T-helper 2 cell treated with Interferon-gamma antibody and Interleukin-4, amounts not matched to agents 5 μg/mL and 100 μg/mL, for 36 hours (primary cell): ENCODE measurements around the gene SPACA4.
"Not testable (repeated sequence)": the region's sequence is repeated elsewhere in the genome, so short reads cannot be mapped to it uniquely, and the experiment has no call there.

ENCODE experiments used
- DNase-seq: peaks from one replicate; pipeline ENCODE4 v3.0.0; 2021; ENCODE audit warnings: low spot score
- H3K27ac Mint-ChIP-seq: one replicate; pipeline ENCODE4 v1.8.0; 2021; ENCODE audit warnings: mild to moderate bottlenecking, mixed read lengths
- H3K27me3 Mint-ChIP-seq: one replicate; pipeline ENCODE4 v1.8.0; 2021; ENCODE audit warnings: low read depth, mixed read lengths
- H3K36me3 Mint-ChIP-seq: one replicate; pipeline ENCODE4 v1.8.0; 2021; ENCODE audit warnings: low read depth, mixed read lengths
- H3K4me1 Mint-ChIP-seq: one replicate; pipeline ENCODE4 v1.8.0; 2021; ENCODE audit warnings: low read depth, mixed read lengths
- H3K4me3 Mint-ChIP-seq: one replicate; pipeline ENCODE4 v1.8.0; 2022; ENCODE audit warnings: mild to moderate bottlenecking, moderate library complexity, mixed read lengths
- H3K9me3 Mint-ChIP-seq: one replicate; pipeline ENCODE4 v1.8.0; 2021; ENCODE audit warnings: mixed read lengths

The SPACA4 gene

GRCh38 chr19:48606463-48607358 is at the start of gene SPACA4:
SPACA4 (plus strand) TSS chr19:48606742; CDS start chr19:48606979, 237 bp downstream.
- Mint-ChIP-seq H3K9me3 (no peaks in the 10 kb centered on the region), H3K27ac (no peak within 1 kb of the TSS), H3K4me1 (peaks cover 4% of the 10 kb centered on the region), H3K36me3 (no peaks in the 10 kb centered on the region), H3K27me3 (no peaks in the 10 kb centered on the region), H3K4me3 (no peak within 1 kb of the TSS)
- no peak for DNase-seq

GRCh38 chr19:48556825-48557224 is 49.7 kb upstream of the SPACA4 start:
- H3K27ac Mint-ChIP-seq: no peak overlapping the region
- no peak overlapping the region for H3K4me3 Mint-ChIP-seq
- no peak for DNase-seq
- H3K36me3 Mint-ChIP-seq: no peaks in the 10 kb centered on the region
- H3K9me3 Mint-ChIP-seq: no peaks in the 10 kb centered on the region
- no peaks in the 10 kb centered on the region for H3K4me1 Mint-ChIP-seq
- H3K27me3 Mint-ChIP-seq: peaks cover 5% of the 10 kb centered on the region

GRCh38 chr19:48558018-48558684 is 48.4 kb upstream of the SPACA4 start:
- no peak for DNase-seq
- Mint-ChIP-seq H3K27ac (no peak overlapping the region), H3K9me3 (no peaks in the 10 kb centered on the region), H3K4me1 (no peaks in the 10 kb centered on the region), H3K27me3 (peaks cover 5% of the 10 kb centered on the region), H3K4me3 (no peak overlapping the region), H3K36me3 (no peaks in the 10 kb centered on the region)

- H3K4me1 Mint-ChIP-seq: no peaks in the 10 kb centered on the region
These were observed 46.4 kb upstream of the SPACA4 start for GRCh38 chr19:48560095-48560530.

GRCh38 chr19:48561412-48561811 is 45.1 kb upstream of the SPACA4 start:
- no peak overlapping the region for H3K27ac Mint-ChIP-seq
- no peaks in the 10 kb centered on the region for H3K4me1 Mint-ChIP-seq
- DNase-seq: no peak
- H3K4me3 Mint-ChIP-seq: no peak overlapping the region
- H3K36me3 Mint-ChIP-seq: no peaks in the 10 kb centered on the region
- H3K9me3 Mint-ChIP-seq: no peaks in the 10 kb centered on the region
- H3K27me3 Mint-ChIP-seq: peaks cover 5% of the 10 kb centered on the region

More at GRCh38 chr19:48560095-48560530, 46.4 kb upstream of the SPACA4 start:
- H3K36me3 Mint-ChIP-seq: no peaks in the 10 kb centered on the region
- peaks cover 5% of the 10 kb centered on the region for H3K27me3 Mint-ChIP-seq
- no peak overlapping the region for H3K27ac Mint-ChIP-seq
- no peak for DNase-seq
- H3K9me3 Mint-ChIP-seq: no peaks in the 10 kb centered on the region
- H3K4me3 Mint-ChIP-seq: no peak overlapping the region

GRCh38 chr19:48565090-48565489 is 41.5 kb upstream of the SPACA4 start:
- H3K36me3 Mint-ChIP-seq: no peaks in the 10 kb centered on the region
- no peaks in the 10 kb centered on the region for H3K4me1 Mint-ChIP-seq
- no peak overlapping the region for H3K27ac Mint-ChIP-seq
- no peak for DNase-seq
- no peaks in the 10 kb centered on the region for H3K9me3 Mint-ChIP-seq
- no peaks in the 10 kb centered on the region for H3K27me3 Mint-ChIP-seq
- H3K4me3 Mint-ChIP-seq: no peak overlapping the region

- Mint-ChIP-seq H3K27me3 (peaks cover 3% of the 10 kb centered on the region), H3K4me3 (no peak overlapping the region), H3K9me3 (no peaks in the 10 kb centered on the region), H3K4me1 (no peaks in the 10 kb centered on the region), H3K27ac (no peak overlapping the region), H3K36me3 (no peaks in the 10 kb centered on the region)
- no peak for DNase-seq
These were observed 38.1 kb upstream of the SPACA4 start for GRCh38 chr19:48568345-48568886.

- H3K4me1 Mint-ChIP-seq: no peaks in the 10 kb centered on the region
- H3K9me3 Mint-ChIP-seq: no peaks in the 10 kb centered on the region
- H3K36me3 Mint-ChIP-seq: no peaks in the 10 kb centered on the region
- H3K27me3 Mint-ChIP-seq: peaks cover 3% of the 10 kb centered on the region
- H3K4me3 Mint-ChIP-seq: no peak overlapping the region
- DNase-seq: no peak
- H3K27ac Mint-ChIP-seq: no peak overlapping the region
These were observed 36.7 kb upstream of the SPACA4 start for GRCh38 chr19:48569814-48570213.

- DNase-seq: no peak
- Mint-ChIP-seq H3K4me3 (no peak overlapping the region), H3K9me3 (no peaks in the 10 kb centered on the region), H3K4me1 (no peaks in the 10 kb centered on the region), H3K27me3 (peaks cover 3% of the 10 kb centered on the region), H3K27ac (no peak overlapping the region), H3K36me3 (no peaks in the 10 kb centered on the region)
These were observed 35.0 kb upstream of the SPACA4 start for GRCh38 chr19:48571378-48572162.

GRCh38 chr19:48573163-48573505 is 33.4 kb upstream of the SPACA4 start:
- Mint-ChIP-seq H3K4me3 (no peak overlapping the region), H3K4me1 (no peaks in the 10 kb centered on the region), H3K36me3 (no peaks in the 10 kb centered on the region), H3K27ac (no peak overlapping the region), H3K27me3 (peaks cover 3% of the 10 kb centered on the region), H3K9me3 (no peaks in the 10 kb centered on the region)
- DNase-seq: no peak

- no peaks in the 10 kb centered on the region for H3K36me3 Mint-ChIP-seq
- no peak for DNase-seq
- no peaks in the 10 kb centered on the region for H3K4me1 Mint-ChIP-seq
- no peak overlapping the region for H3K27ac Mint-ChIP-seq
- no peak overlapping the region for H3K4me3 Mint-ChIP-seq
- H3K27me3 Mint-ChIP-seq: peaks cover 3% of the 10 kb centered on the region
- H3K9me3 Mint-ChIP-seq: no peaks in the 10 kb centered on the region
These were observed 30.5 kb upstream of the SPACA4 start for GRCh38 chr19:48575931-48576622.

- not testable (repeated sequence) for H3K4me3 Mint-ChIP-seq, H3K27me3 Mint-ChIP-seq, H3K4me1 Mint-ChIP-seq, H3K36me3 Mint-ChIP-seq, H3K27ac Mint-ChIP-seq, DNase-seq, H3K9me3 Mint-ChIP-seq
These were observed 28.6 kb upstream of the SPACA4 start for GRCh38 chr19:48577908-48578307.

- no peak overlapping the region for H3K4me3 Mint-ChIP-seq
- H3K9me3 Mint-ChIP-seq: no peaks in the 10 kb centered on the region
- DNase-seq: no peak
- H3K36me3 Mint-ChIP-seq: no peaks in the 10 kb centered on the region
- H3K27ac Mint-ChIP-seq: no peak overlapping the region
- peaks cover under 1% of the 10 kb centered on the region for H3K4me1 Mint-ChIP-seq
- no peaks in the 10 kb centered on the region for H3K27me3 Mint-ChIP-seq
These were observed 27.7 kb upstream of the SPACA4 start for GRCh38 chr19:48578891-48579290.
